ENCODE data around the gene CEACAM4. TPM values are rescaled to one million over a fixed set of nuclear protein-coding genes. Genes with fewer than 3 reads are reported as not detected.

The CEACAM4 gene
- total and polyA plus RNA-seq, 2 of the 8 experiments (the other 6 are each of a cell fraction or from before 2014, with no cell fraction given), result not detected

DNA sequence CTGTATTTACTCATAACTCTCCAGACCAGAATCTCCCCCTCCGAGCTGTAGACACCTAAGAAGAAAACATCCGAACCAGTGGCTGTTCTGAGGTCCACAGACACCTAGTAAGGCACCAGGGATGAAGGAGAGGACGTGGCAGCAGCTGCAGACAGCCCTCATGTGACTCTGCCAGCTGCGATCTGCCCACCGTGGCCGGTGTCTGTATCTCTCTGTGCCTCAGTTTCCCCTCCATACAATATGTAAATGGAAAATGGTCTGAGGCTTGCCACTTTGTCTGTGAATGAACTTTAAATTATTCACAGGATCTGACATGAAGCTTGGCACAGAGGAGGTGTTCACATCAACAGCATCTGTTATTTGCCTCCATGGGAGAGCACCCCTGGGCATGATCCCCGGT lies 2.4 kb downstream of the CEACAM4 start (continued):
- TF ChIP-seq, protein P1, sequence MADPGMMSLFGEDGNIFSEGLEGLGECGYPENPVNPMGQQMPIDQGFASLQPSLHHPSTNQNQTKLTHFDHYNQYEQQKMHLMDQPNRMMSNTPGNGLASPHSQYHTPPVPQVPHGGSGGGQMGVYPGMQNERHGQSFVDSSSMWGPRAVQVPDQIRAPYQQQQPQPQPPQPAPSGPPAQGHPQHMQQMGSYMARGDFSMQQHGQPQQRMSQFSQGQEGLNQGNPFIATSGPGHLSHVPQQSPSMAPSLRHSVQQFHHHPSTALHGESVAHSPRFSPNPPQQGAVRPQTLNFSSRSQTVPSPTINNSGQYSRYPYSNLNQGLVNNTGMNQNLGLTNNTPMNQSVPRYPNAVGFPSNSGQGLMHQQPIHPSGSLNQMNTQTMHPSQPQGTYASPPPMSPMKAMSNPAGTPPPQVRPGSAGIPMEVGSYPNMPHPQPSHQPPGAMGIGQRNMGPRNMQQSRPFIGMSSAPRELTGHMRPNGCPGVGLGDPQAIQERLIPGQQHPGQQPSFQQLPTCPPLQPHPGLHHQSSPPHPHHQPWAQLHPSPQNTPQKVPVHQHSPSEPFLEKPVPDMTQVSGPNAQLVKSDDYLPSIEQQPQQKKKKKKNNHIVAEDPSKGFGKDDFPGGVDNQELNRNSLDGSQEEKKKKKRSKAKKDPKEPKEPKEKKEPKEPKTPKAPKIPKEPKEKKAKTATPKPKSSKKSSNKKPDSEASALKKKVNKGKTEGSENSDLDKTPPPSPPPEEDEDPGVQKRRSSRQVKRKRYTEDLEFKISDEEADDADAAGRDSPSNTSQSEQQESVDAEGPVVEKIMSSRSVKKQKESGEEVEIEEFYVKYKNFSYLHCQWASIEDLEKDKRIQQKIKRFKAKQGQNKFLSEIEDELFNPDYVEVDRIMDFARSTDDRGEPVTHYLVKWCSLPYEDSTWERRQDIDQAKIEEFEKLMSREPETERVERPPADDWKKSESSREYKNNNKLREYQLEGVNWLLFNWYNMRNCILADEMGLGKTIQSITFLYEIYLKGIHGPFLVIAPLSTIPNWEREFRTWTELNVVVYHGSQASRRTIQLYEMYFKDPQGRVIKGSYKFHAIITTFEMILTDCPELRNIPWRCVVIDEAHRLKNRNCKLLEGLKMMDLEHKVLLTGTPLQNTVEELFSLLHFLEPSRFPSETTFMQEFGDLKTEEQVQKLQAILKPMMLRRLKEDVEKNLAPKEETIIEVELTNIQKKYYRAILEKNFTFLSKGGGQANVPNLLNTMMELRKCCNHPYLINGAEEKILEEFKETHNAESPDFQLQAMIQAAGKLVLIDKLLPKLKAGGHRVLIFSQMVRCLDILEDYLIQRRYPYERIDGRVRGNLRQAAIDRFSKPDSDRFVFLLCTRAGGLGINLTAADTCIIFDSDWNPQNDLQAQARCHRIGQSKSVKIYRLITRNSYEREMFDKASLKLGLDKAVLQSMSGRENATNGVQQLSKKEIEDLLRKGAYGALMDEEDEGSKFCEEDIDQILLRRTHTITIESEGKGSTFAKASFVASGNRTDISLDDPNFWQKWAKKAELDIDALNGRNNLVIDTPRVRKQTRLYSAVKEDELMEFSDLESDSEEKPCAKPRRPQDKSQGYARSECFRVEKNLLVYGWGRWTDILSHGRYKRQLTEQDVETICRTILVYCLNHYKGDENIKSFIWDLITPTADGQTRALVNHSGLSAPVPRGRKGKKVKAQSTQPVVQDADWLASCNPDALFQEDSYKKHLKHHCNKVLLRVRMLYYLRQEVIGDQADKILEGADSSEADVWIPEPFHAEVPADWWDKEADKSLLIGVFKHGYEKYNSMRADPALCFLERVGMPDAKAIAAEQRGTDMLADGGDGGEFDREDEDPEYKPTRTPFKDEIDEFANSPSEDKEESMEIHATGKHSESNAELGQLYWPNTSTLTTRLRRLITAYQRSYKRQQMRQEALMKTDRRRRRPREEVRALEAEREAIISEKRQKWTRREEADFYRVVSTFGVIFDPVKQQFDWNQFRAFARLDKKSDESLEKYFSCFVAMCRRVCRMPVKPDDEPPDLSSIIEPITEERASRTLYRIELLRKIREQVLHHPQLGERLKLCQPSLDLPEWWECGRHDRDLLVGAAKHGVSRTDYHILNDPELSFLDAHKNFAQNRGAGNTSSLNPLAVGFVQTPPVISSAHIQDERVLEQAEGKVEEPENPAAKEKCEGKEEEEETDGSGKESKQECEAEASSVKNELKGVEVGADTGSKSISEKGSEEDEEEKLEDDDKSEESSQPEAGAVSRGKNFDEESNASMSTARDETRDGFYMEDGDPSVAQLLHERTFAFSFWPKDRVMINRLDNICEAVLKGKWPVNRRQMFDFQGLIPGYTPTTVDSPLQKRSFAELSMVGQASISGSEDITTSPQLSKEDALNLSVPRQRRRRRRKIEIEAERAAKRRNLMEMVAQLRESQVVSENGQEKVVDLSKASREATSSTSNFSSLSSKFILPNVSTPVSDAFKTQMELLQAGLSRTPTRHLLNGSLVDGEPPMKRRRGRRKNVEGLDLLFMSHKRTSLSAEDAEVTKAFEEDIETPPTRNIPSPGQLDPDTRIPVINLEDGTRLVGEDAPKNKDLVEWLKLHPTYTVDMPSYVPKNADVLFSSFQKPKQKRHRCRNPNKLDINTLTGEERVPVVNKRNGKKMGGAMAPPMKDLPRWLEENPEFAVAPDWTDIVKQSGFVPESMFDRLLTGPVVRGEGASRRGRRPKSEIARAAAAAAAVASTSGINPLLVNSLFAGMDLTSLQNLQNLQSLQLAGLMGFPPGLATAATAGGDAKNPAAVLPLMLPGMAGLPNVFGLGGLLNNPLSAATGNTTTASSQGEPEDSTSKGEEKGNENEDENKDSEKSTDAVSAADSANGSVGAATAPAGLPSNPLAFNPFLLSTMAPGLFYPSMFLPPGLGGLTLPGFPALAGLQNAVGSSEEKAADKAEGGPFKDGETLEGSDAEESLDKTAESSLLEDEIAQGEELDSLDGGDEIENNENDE (IDR thresholded peaks at IDR 0.05; ENCODE audit: insufficient replicate concordance, low read length), result no peak
